Osteocyte (in vitro differentiated cells): ENCODE results near the gene TRIO. TPM values are rescaled to one million over a fixed set of nuclear protein-coding genes. Genes with fewer than 3 reads are reported as not detected.
A peak's percentile ranks its signal among the peaks of the same experiment; 100 is the strongest.

Experiments
- DNase-seq: peaks from one replicate; pipeline ENCODE4 v3.0.0; 2021; ENCODE audit warnings: mixed read lengths; ENCODE audit not compliant: unreplicated experiment; ENCODE audit errors: extremely low spot score
- H3K27ac Mint-ChIP-seq: one replicate; pipeline ENCODE4 v1.8.0; 2021; ENCODE audit warnings: mild to moderate bottlenecking, mixed read lengths; ENCODE audit not compliant: unreplicated experiment
- H3K27me3 Mint-ChIP-seq: one replicate; pipeline ENCODE4 v1.8.0; 2021; ENCODE audit warnings: mixed read lengths; ENCODE audit not compliant: unreplicated experiment
- H3K36me3 Mint-ChIP-seq: one replicate; pipeline ENCODE4 v1.8.0; 2021; ENCODE audit warnings: mixed read lengths; ENCODE audit not compliant: unreplicated experiment
- H3K4me1 Mint-ChIP-seq: one replicate; pipeline ENCODE4 v1.8.0; 2021; ENCODE audit warnings: mixed read lengths; ENCODE audit not compliant: unreplicated experiment
- H3K4me3 Mint-ChIP-seq: one replicate; pipeline ENCODE4 v1.8.0; 2021; ENCODE audit warnings: mild to moderate bottlenecking, moderate library complexity, mixed read lengths; ENCODE audit not compliant: unreplicated experiment
- H3K9me3 Mint-ChIP-seq: one replicate; pipeline ENCODE4 v1.8.0; 2021; ENCODE audit warnings: mixed read lengths; ENCODE audit not compliant: unreplicated experiment
- total RNA-seq: library from RNA; stranded (reverse); gene quantifications from 2 replicates; pipeline ENCODE4 v1.2.1, GENCODE V29; 2021
- TF ChIP-seq, protein P1 (sequence below): fragments of 200-600 bp; sonication (generic); IDR thresholded peaks from 2 replicates; pipeline ENCODE4 v1.5.0; 2021; ENCODE audit warnings: antibody characterized with exemption, mild to moderate bottlenecking, moderate library complexity

Gene TRIO
- total RNA-seq, 1 donor from 2014 or later, result 336 TPM

- Mint-ChIP-seq H3K4me3 (no peak overlapping the region), H3K9me3 (no peaks in the 10 kb centered on the region), H3K27ac (no peak overlapping the region), H3K4me1 (peaks cover 11% of the 10 kb centered on the region), H3K36me3 (no peaks in the 10 kb centered on the region), H3K27me3 (no peaks in the 10 kb centered on the region)
- TF ChIP-seq, protein P1, sequence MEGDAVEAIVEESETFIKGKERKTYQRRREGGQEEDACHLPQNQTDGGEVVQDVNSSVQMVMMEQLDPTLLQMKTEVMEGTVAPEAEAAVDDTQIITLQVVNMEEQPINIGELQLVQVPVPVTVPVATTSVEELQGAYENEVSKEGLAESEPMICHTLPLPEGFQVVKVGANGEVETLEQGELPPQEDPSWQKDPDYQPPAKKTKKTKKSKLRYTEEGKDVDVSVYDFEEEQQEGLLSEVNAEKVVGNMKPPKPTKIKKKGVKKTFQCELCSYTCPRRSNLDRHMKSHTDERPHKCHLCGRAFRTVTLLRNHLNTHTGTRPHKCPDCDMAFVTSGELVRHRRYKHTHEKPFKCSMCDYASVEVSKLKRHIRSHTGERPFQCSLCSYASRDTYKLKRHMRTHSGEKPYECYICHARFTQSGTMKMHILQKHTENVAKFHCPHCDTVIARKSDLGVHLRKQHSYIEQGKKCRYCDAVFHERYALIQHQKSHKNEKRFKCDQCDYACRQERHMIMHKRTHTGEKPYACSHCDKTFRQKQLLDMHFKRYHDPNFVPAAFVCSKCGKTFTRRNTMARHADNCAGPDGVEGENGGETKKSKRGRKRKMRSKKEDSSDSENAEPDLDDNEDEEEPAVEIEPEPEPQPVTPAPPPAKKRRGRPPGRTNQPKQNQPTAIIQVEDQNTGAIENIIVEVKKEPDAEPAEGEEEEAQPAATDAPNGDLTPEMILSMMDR, result no peak
- no peak for DNase-seq
Measured at GRCh38 chr5:14134771-14135170, 8.4 kb upstream of the TRIO start.

GRCh38 chr5:14135621-14136020 is 7.5 kb upstream of the TRIO start:
- Mint-ChIP-seq H3K27me3 (no peaks in the 10 kb centered on the region), H3K9me3 (no peaks in the 10 kb centered on the region), H3K27ac (no peak overlapping the region)

DNA sequence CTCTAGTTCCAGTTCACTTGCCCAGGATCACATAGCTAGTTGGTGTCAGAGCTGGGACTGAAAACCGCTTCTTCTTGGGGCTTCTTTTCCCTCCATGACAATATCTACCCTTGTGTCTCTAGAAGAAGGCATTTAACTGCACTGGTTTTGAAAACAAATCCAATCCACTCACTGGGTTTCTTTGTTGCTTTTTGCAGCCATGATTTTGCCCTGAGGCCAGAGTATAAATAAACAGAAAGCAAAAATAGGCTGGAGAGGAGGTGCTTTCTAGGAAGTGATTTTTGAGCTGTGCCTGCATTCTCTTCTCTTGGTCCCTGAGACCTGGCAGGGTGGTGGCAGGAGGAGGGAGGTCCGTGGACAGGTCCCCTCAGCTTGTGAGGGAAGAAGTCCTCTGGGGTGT is 6.9 kb upstream of the TRIO start:
- no peaks in the 10 kb centered on the region for H3K36me3 Mint-ChIP-seq
- no peak overlapping the region for H3K27ac Mint-ChIP-seq
- H3K9me3 Mint-ChIP-seq, result no peaks in the 10 kb centered on the region
- no peak for DNase-seq
- H3K4me1 Mint-ChIP-seq, result peaks cover 11% of the 10 kb centered on the region
- TF ChIP-seq, protein P1, result no peak
- H3K4me3 Mint-ChIP-seq, result no peak overlapping the region
- no peaks in the 10 kb centered on the region for H3K27me3 Mint-ChIP-seq

More at GRCh38 chr5:14135621-14136020, 7.5 kb upstream of the TRIO start:
- Mint-ChIP-seq H3K36me3 (no peaks in the 10 kb centered on the region), H3K4me1 (peaks cover 11% of the 10 kb centered on the region), H3K4me3 (no peak overlapping the region)
- TF ChIP-seq, protein P1, result no peak
- DNase-seq, result no peak

- peaks cover 19% of the 10 kb centered on the region for H3K4me1 Mint-ChIP-seq
- TF ChIP-seq, protein P1, result no peak
- H3K9me3 Mint-ChIP-seq, result no peaks in the 10 kb centered on the region
- no peak overlapping the region for H3K27ac Mint-ChIP-seq
- no peak for DNase-seq
- H3K36me3 Mint-ChIP-seq, result no peaks in the 10 kb centered on the region
- no peak overlapping the region for H3K4me3 Mint-ChIP-seq
- no peaks in the 10 kb centered on the region for H3K27me3 Mint-ChIP-seq
Measured at GRCh38 chr5:14138608-14139540, 4.3 kb upstream of the TRIO start.

GRCh38 chr5:14141764-14142163 is 1.4 kb upstream of the TRIO start:
- Mint-ChIP-seq H3K36me3 (no peaks in the 10 kb centered on the region), H3K4me1 (peaks cover 25% of the 10 kb centered on the region), H3K27ac (peak overlapping the region; percentile 93), H3K27me3 (no peaks in the 10 kb centered on the region), H3K4me3 (peak overlapping the region; percentile 81), H3K9me3 (no peaks in the 10 kb centered on the region)
- TF ChIP-seq, protein P1, result no peak
- DNase-seq, result no peak
